Subcutaneous abdominal adipose tissue (tissue), 5 donors: ENCODE results near the gene CCDC177.

ENCODE experiments used
- H3K27ac ChIP-seq: one replicate; pipeline ENCODE4 v1.7.0; 2013; ENCODE audit warnings: low read depth, mild to moderate bottlenecking, inconsistent platforms, low read length, moderate library complexity
- H3K27me3 ChIP-seq, 5 donors: one replicate each; pipeline ENCODE4 v1.7.0; 2013; ENCODE audit warnings: low read length in 5 of 5, inconsistent platforms in 1 of 5; ENCODE audit not compliant: control insufficient read depth in 5 of 5, insufficient read depth in 4 of 5
- H3K36me3 ChIP-seq, 5 donors: one replicate each; pipeline ENCODE4 v1.7.0; 2013; ENCODE audit warnings: low read length in 5 of 5; ENCODE audit not compliant: control insufficient read depth in 5 of 5, insufficient read depth in 5 of 5
- H3K4me1 ChIP-seq, 5 donors: one replicate each; pipeline ENCODE4 v1.7.0; 2013; ENCODE audit warnings: low read length in 5 of 5, mild to moderate bottlenecking in 3 of 5, moderate library complexity in 1 of 5; ENCODE audit not compliant: control insufficient read depth in 5 of 5, insufficient read depth in 5 of 5
- H3K4me3 ChIP-seq, 5 donors: one replicate each; pipeline ENCODE4 v1.7.0; 2013; ENCODE audit warnings: low read length in 5 of 5, low read depth in 1 of 5
- H3K9ac ChIP-seq, 5 donors: one replicate each; pipeline ENCODE4 v1.7.0; 2013; ENCODE audit warnings: low read length in 5 of 5, mild to moderate bottlenecking in 4 of 5, moderate library complexity in 3 of 5
- H3K9me3 ChIP-seq, 5 donors: one replicate each; pipeline ENCODE4 v1.7.0; 2013; ENCODE audit warnings: low read length in 5 of 5; ENCODE audit not compliant: control insufficient read depth in 5 of 5
- donor health status: healthy.
- donor health status: healthy.
- donor health status: healthy.
- donor health status: healthy.
- donor health status: healthy.

The CCDC177 gene

GRCh38 chr14:69574263-69574953, at the start of gene CCDC177:
Gene CCDC177, minus strand, starts transcription at chr14:69574871. Its CDS starts 1,249 bp downstream, at chr14:69573622.
- H3K9me3 ChIP-seq: peaks cover 0 to 3% (median 0%) of the 10 kb centered on the region in 5 donors
- H3K27me3 ChIP-seq: peaks cover 33 to 61% (median 48%) of the 10 kb centered on the region in 5 donors
- H3K27ac ChIP-seq: no peak within 1 kb of the TSS
- peaks cover 0 to 38% (median 31%) of the 10 kb centered on the region in 5 donors for H3K4me1 ChIP-seq
- H3K4me3 ChIP-seq: peak within 1 kb of the TSS in 2 of 5 donors; percentile 26 to 62
- H3K9ac ChIP-seq: no peak within 1 kb of the TSS
- no peaks in the 10 kb centered on the region for H3K36me3 ChIP-seq

GRCh38 chr14:69624136-69624535, 49.5 kb upstream of the CCDC177 start:
- Histone ChIP-seq H3K4me3 (no peak overlapping the region), H3K27me3 (no peaks in the 10 kb centered on the region), H3K9ac (no peak overlapping the region), H3K9me3 (no peaks in the 10 kb centered on the region), H3K4me1 (peaks cover 7 to 66% (median 38%) of the 10 kb centered on the region in 5 donors), H3K27ac (no peak overlapping the region), H3K36me3 (no peaks in the 10 kb centered on the region)

GRCh38 chr14:69620981-69621380, 46.3 kb upstream of the CCDC177 start:
- no peaks in the 10 kb centered on the region for H3K9me3 ChIP-seq
- H3K9ac ChIP-seq: no peak overlapping the region
- peaks cover 12 to 86% (median 60%) of the 10 kb centered on the region in 5 donors for H3K4me1 ChIP-seq
- H3K27ac ChIP-seq: no peak overlapping the region
- H3K27me3 ChIP-seq: no peaks in the 10 kb centered on the region
- H3K4me3 ChIP-seq: no peak overlapping the region
- no peaks in the 10 kb centered on the region for H3K36me3 ChIP-seq

GRCh38 chr14:69620211-69620611, 45.5 kb upstream of the CCDC177 start:
- H3K4me1 ChIP-seq: peaks cover 8 to 86% (median 60%) of the 10 kb centered on the region in 5 donors
- no peaks in the 10 kb centered on the region for H3K27me3 ChIP-seq
- H3K4me3 ChIP-seq: no peak overlapping the region
- no peak overlapping the region for H3K9ac ChIP-seq
- no peak overlapping the region for H3K27ac ChIP-seq
- H3K9me3 ChIP-seq: no peaks in the 10 kb centered on the region
- H3K36me3 ChIP-seq: no peaks in the 10 kb centered on the region

GRCh38 chr14:69619012-69619411, 44.3 kb upstream of the CCDC177 start:
- no peaks in the 10 kb centered on the region for H3K27me3 ChIP-seq
- H3K27ac ChIP-seq: peak overlapping the region; percentile 8
- peaks cover 10 to 87% (median 65%) of the 10 kb centered on the region in 5 donors for H3K4me1 ChIP-seq

GRCh38 chr14:69617796-69618195, 43.1 kb upstream of the CCDC177 start:
- Histone ChIP-seq H3K27ac (no peak overlapping the region), H3K27me3 (no peaks in the 10 kb centered on the region), H3K4me1 (peaks cover 13 to 93% (median 77%) of the 10 kb centered on the region in 5 donors), H3K4me3 (no peak overlapping the region), H3K9me3 (no peaks in the 10 kb centered on the region), H3K9ac (no peak overlapping the region), H3K36me3 (no peaks in the 10 kb centered on the region)

More at GRCh38 chr14:69619012-69619411, 44.3 kb upstream of the CCDC177 start:
- H3K36me3 ChIP-seq: no peaks in the 10 kb centered on the region
- H3K4me3 ChIP-seq: no peak overlapping the region
- peak overlapping the region in 1 of 5 donors; percentile 3 for H3K9ac ChIP-seq
- H3K9me3 ChIP-seq: no peaks in the 10 kb centered on the region

GRCh38 chr14:69616408-69616773, 41.7 kb upstream of the CCDC177 start:
- Histone ChIP-seq H3K4me3 (peak overlapping the region in 1 of 5 donors; percentile 48), H3K36me3 (no peaks in the 10 kb centered on the region), H3K4me1 (peaks cover 17 to 91% (median 83%) of the 10 kb centered on the region in 5 donors), H3K9me3 (no peaks in the 10 kb centered on the region), H3K9ac (peak overlapping the region in 2 of 5 donors; percentile 23 to 69), H3K27ac (peak overlapping the region; percentile 75), H3K27me3 (no peaks in the 10 kb centered on the region)

GRCh38 chr14:69615496-69616407, 41.1 kb upstream of the CCDC177 start:
- H3K36me3 ChIP-seq: no peaks in the 10 kb centered on the region
- peak overlapping the region in 4 of 5 donors; percentile 21 to 50 (median 48) for H3K4me3 ChIP-seq
- H3K9me3 ChIP-seq: no peaks in the 10 kb centered on the region
- no peaks in the 10 kb centered on the region for H3K27me3 ChIP-seq
- peak overlapping the region; percentile 75 for H3K27ac ChIP-seq
- H3K9ac ChIP-seq: peak overlapping the region in 4 of 5 donors; percentile 23 to 69 (median 57)
- H3K4me1 ChIP-seq: peaks cover 17 to 90% (median 84%) of the 10 kb centered on the region in 5 donors

GRCh38 chr14:69615121-69615495, 40.4 kb upstream of the CCDC177 start:
- Histone ChIP-seq H3K27me3 (no peaks in the 10 kb centered on the region), H3K27ac (peak overlapping the region; percentile 75), H3K36me3 (no peaks in the 10 kb centered on the region), H3K9ac (peak overlapping the region in 4 of 5 donors; percentile 23 to 69 (median 57)), H3K9me3 (no peaks in the 10 kb centered on the region), H3K4me3 (peak overlapping the region in 4 of 5 donors; percentile 21 to 50 (median 48)), H3K4me1 (peaks cover 21 to 91% (median 84%) of the 10 kb centered on the region in 5 donors)

- H3K4me3 ChIP-seq: no peak overlapping the region
- no peaks in the 10 kb centered on the region for H3K36me3 ChIP-seq
- no peaks in the 10 kb centered on the region for H3K9me3 ChIP-seq
- no peak overlapping the region for H3K9ac ChIP-seq
- H3K27me3 ChIP-seq: no peaks in the 10 kb centered on the region
- H3K27ac ChIP-seq: peak overlapping the region; percentile 75
- H3K4me1 ChIP-seq: peaks cover 21 to 89% (median 83%) of the 10 kb centered on the region in 5 donors
Observed at GRCh38 chr14:69614592-69614991, 39.9 kb upstream of the CCDC177 start.
